GM19397 (cell line): ENCODE data around the gene ZNF652.
"Not testable (repeated sequence)": the region's sequence is repeated elsewhere in the genome, so short reads cannot be mapped to it uniquely, and the experiment has no call there.

ENCODE experiments used
- ATAC-seq: cut with Tn5 transposase; IDR thresholded peaks from one replicate; pipeline ENCODE4 v1.9.1; 2021; ENCODE audit warnings: mild to moderate bottlenecking, moderate library complexity; ENCODE audit not compliant: unreplicated experiment

ZNF652 gene

GRCh38 chr17:49387498-49388289, 25.6 kb upstream of the ZNF652 start:
- ATAC-seq = no peak

GRCh38 chr17:49386373-49386772, 24.3 kb upstream of the ZNF652 start:
- no peak for ATAC-seq

GRCh38 chr17:49384951-49385350, 22.9 kb upstream of the ZNF652 start:
- no peak for ATAC-seq

- ATAC-seq = no peak
Observed at GRCh38 chr17:49383060-49383459, 21.0 kb upstream of the ZNF652 start.

GRCh38 chr17:49382556-49382955, 20.5 kb upstream of the ZNF652 start:
- no peak for ATAC-seq

GRCh38 chr17:49381793-49382192, 19.7 kb upstream of the ZNF652 start:
- ATAC-seq = no peak

- ATAC-seq = no peak
Observed at GRCh38 chr17:49381033-49381432, 19.0 kb upstream of the ZNF652 start.

- no peak for ATAC-seq
Observed at GRCh38 chr17:49379926-49380325, 17.9 kb upstream of the ZNF652 start.

- ATAC-seq = no peak
Observed at GRCh38 chr17:49378311-49378710, 16.3 kb upstream of the ZNF652 start.

GRCh38 chr17:49375544-49375943, 13.5 kb upstream of the ZNF652 start:
- no peak for ATAC-seq

- no peak for ATAC-seq
Observed at GRCh38 chr17:49373115-49373514, 11.1 kb upstream of the ZNF652 start.

- ATAC-seq = no peak
Observed at GRCh38 chr17:49372425-49372824, 10.4 kb upstream of the ZNF652 start.

GRCh38 chr17:49370971-49371834, 9.2 kb upstream of the ZNF652 start:
- ATAC-seq = no peak

- ATAC-seq = no peak
Observed at GRCh38 chr17:49369760-49370159, 7.7 kb upstream of the ZNF652 start.

- ATAC-seq = no peak
Observed at GRCh38 chr17:49369089-49369488, 7.0 kb upstream of the ZNF652 start.

- ATAC-seq = no peak
Observed at GRCh38 chr17:49365667-49366066, 3.6 kb upstream of the ZNF652 start.

GRCh38 chr17:49365126-49365525, 3.1 kb upstream of the ZNF652 start:
- ATAC-seq = not testable (repeated sequence)

GRCh38 chr17:49364119-49364518, 2.1 kb upstream of the ZNF652 start:
- no peak for ATAC-seq

- no peak for ATAC-seq
Observed at GRCh38 chr17:49363251-49363650, 1.2 kb upstream of the ZNF652 start.

- ATAC-seq = no peak
Observed at GRCh38 chr17:49362723-49363117, 670 bp upstream of the ZNF652 start.

- ATAC-seq = peak; percentile 34
Observed at GRCh38 chr17:49361129-49361901, 735 bp downstream of the ZNF652 start.
